IPS-NIHi7 (cell line): Measurements from ENCODE around the gene MORN5.

ENCODE experiments used
- DNase-seq: peaks from one replicate; pipeline ENCODE4 v3.0.0; 2012; ENCODE audit warnings: mixed read lengths; ENCODE audit errors: extremely low spot score

Gene MORN5

DNA sequence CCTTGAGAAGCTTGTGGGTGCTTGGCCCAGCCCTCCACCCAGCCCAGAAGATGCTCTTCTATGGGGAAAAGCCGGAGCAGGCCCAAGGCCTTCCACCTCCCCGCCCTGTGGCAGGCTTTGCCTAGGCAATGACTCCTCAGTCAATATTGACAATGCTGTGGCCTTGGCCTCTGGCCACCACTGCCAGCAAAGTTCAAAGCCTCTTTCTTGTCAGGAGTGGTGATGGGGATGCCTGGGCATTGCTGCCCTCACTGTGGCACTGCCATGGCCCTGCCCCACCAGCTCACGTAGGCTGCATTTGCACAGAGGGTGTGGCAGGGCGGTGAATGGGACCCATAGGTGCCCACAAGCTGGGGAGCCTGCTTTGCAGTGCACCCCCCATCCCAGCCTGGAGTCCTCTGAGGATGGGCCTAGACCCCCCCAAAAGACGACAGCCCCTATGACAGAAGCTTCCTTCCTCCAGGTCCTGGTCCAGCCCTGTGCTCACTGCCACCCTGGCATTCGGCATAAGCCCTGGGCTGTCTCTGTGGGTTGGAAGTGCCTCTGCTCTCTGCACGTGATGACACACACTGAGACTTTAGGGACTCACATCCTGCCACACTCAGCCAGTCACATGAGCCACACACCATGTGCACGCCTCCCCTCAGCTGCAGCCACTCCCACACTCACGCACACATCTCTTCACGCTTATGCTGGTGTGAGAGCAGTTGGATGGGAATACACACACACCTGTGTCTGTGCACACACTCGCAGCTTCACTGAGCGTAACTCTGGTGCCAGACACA lies 31.1 kb downstream of the MORN5 start:
- DNase-seq, result no peak

DNA sequence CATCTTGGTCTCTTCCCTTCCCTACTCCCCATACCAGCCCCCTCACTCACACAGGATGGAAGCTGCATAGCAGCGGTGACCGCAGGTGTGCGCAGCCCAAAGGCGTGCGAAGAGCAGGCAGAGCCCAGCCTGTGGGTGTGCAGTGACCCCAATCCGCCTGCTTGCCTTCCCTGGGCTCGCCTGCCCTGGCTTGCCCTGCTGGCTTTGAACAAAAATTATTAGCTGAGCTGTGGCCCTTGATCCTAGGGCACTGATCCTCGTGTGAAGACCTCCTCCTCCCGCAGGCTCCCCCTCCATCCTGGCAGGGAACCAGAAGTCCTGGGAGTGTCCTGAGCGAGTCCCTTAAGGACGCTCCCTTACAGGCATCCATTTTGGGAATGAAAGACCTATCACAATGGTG lies 31.9 kb downstream of the MORN5 start:
- DNase-seq, result no peak

- no peak for DNase-seq
These were observed 32.7 kb downstream of the MORN5 start for GRCh38 chr9:122192261-122192875.

DNA sequence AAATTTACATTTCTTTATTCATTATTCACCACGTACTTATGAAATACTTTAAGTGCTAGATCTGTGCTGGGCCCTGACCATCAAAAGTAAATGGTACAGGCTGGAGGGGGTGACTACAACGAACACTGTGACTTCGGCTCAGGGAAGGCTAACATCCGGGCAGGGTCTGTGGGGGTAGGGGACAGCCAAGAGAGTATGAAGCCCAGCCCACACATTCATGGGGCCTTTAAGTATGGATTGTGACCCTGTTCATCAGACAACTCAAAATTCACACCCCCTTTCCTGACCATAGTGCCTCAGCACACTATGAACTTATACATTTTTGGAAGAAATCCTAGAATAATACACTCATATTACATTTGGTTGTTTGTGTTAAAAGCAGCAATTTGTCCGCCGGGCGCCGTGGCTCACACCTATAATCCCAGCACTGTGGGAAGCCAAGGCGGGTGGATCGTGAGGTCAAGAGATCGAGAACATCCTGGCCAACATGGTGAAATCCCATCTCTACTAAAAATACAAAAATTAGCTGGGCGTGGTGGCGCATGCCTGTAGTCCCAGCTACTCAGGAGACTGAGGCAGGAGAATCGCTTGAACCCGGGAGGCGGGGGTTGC lies 33.3 kb downstream of the MORN5 start:
- no peak for DNase-seq

GRCh38 chr9:122193651-122194050 lies 33.9 kb downstream of the MORN5 start:
- DNase-seq, result no peak

GRCh38 chr9:122195875-122196274 lies 36.2 kb downstream of the MORN5 start:
- no peak for DNase-seq

- no peak for DNase-seq
These were observed 37.7 kb downstream of the MORN5 start for GRCh38 chr9:122197426-122197825.

DNA sequence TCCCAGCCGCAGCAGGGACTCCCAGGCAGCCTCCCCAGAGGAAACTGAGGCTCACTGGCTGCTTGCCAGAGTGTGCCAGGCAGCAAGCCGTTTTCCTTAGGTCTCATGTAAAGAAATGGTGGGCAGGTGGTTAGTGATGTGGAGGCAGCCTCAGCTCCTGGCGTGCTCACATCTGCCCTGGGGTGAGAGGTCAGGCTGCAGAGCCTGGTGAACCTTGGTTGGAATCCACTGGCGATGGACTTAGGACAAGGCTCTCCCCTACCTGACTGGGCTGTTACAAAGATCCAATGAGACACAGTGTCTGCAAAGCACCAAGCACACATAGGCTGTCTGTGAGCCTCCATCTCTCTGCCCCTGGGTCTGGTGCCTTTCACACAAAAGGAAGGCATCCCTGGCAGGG lies 38.2 kb downstream of the MORN5 start:
- no peak for DNase-seq

DNA sequence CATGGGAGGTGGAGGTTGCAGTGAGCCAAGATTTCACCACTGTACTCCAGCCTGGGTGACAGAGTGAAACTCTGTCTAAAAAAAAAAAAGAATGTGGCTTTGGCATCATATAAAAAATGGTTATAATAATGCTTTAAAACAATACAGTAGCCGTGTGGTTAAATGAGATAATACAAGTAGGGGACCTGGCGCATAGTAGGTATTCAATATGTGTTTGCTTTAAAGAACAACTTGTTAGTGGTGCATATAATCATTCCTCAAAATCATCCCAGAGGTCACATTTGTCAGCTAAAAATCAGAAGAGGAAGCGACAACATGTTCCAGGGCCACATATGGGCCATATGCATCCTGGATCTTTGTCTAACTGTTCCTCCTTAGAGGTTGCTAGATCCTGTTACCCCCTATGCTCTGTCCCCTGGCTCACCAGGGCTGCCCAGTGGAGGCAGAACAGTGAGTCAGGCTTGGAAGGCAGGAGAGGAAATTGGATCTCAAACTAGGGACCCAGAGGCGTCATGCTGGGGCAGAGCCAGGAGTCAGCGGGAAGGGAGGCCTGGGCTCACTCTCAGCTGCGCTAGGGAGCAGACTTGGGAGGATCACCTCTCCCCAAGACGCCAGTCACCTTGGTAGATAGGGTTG lies 41.4 kb downstream of the MORN5 start:
- peak; percentile 12 for DNase-seq

DNA sequence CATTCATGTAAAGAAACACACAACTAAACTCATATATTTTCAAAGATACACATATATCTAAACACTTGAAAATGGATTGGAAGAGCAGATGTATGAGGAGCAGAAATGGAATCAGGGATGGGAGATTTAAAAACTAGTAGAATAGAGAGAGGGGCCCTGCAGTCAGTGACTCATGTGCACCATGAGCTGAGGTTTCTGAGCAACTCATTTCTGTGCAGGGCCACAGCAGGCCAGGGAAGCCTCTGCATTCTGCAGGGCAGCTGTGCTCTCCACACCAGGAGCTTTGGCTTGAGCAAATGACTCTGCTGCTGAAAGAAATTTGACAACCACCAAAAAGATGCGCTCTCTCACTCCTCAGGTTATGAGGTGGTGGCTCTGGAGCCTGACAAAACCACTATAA lies 41.9 kb downstream of the MORN5 start:
- DNase-seq, result no peak

DNA sequence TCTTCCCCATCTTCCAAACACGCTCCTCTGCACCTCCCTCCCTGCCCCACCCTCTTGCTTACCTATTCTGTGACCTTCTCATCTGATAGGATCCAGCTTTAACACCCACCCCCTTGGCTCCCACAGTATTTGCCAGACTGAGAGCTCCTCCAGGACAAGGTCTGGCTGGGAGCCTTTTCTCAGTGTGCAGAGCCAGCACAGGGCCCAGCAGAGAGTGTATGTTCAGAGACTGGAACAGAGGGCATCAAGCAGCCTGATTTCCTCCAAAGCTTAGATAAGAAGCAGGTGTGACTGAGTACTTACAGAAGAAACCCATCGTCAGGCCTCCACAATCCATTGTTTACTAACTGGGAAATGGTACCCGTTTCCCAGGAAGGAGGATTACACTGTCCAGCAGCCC lies 42.4 kb downstream of the MORN5 start:
- peak; percentile 6 for DNase-seq

GRCh38 chr9:122204055-122204454 lies 44.3 kb downstream of the MORN5 start:
- DNase-seq, result peak; percentile 11

DNA sequence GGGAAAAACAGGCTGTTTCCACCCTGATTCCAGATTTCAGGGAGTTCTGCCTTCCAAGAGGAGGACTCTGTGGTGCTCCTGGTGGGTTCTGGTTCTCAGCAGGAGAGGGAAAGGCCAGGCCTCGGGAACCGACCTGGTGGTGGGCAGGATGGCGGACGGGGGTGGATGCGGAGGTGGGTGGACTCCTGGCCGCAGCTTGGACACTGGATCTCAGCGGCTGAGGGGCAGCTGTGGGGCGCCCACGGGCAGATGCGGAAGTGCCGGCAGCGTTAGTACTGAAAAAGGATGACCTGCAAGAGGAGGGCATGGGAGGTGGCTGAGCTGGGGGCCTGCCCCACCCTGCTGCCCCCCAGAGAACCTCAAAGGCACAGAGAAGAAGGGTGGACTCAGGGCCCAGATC lies 44.8 kb downstream of the MORN5 start:
- DNase-seq, result no peak

- DNase-seq, result no peak
These were observed 45.5 kb downstream of the MORN5 start for GRCh38 chr9:122205176-122205575.

GRCh38 chr9:122206118-122207046 lies 46.7 kb downstream of the MORN5 start:
- peak; percentile 7 for DNase-seq

DNA sequence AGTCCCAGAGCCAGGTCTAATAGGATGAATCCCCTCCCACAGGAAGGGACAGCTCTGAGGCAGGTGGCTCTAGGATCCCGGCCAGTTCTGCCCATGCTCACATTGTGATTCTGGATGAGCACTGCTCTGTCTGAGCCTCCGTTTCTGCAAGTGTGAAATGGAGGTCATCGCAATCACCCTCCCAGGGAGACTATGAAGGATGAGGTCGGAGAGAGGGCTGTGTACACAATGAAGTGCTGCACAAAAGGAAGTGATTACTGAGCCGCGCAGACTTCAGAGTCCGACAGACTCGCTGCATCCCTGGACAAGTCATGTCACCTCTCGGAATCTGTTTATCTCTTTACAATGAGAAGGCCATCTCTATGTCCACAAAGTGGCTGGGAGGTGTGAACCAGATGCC lies 47.4 kb downstream of the MORN5 start:
- no peak for DNase-seq

DNA sequence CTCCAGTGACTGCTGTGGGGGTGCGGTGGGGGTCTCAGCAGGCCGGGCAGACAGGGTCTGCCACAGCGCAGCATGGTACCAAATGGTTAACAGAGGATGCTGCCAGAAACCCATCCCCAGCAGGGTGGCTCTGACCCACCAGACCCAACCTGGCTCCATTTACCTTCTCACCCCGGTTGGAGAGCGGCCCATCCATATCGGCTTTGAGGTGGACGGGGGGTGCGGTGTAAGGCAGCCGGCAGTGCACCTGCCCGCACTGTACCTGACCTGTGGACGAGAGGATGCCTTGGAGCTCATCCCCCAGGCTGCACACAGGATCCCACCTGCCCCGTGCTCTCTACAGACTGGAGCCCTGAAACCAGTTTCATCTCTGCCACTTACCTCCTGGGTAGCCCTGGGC lies 49.7 kb downstream of the MORN5 start:
- DNase-seq, result no peak

GRCh38 chr9:122212473-122213004 lies 52.8 kb downstream of the MORN5 start:
- no peak for DNase-seq

- no peak for DNase-seq
These were observed 53.4 kb downstream of the MORN5 start for GRCh38 chr9:122213102-122213588.

- peak; percentile 99 for DNase-seq
These were observed 54.1 kb downstream of the MORN5 start for GRCh38 chr9:122213589-122214413.
